GM19452 (cell line): ENCODE measurements around the gene KLHL29.

Experiments used
- ATAC-seq: cut with Tn5 transposase; IDR thresholded peaks from one replicate; pipeline ENCODE4 v1.9.1; 2021; ENCODE audit not compliant: unreplicated experiment

KLHL29 gene

GRCh38 chr2:23622466-23622865 lies 237.5 kb downstream of the KLHL29 start:
- ATAC-seq = no peak

- ATAC-seq = no peak
Observed at GRCh38 chr2:23622966-23623675, 238.1 kb downstream of the KLHL29 start.

- no peak for ATAC-seq
Observed at GRCh38 chr2:23624378-23624777, 239.4 kb downstream of the KLHL29 start.

GRCh38 chr2:23624915-23625314 lies 239.9 kb downstream of the KLHL29 start:
- ATAC-seq = no peak

GRCh38 chr2:23625726-23626125 lies 240.7 kb downstream of the KLHL29 start:
- ATAC-seq = no peak

- ATAC-seq = no peak
Observed at GRCh38 chr2:23626701-23627230, 241.8 kb downstream of the KLHL29 start.

GRCh38 chr2:23627236-23628009 lies 242.4 kb downstream of the KLHL29 start:
- ATAC-seq = no peak

- ATAC-seq = no peak
Observed at GRCh38 chr2:23628926-23629771, 244.2 kb downstream of the KLHL29 start.

GRCh38 chr2:23629772-23630480 lies 244.9 kb downstream of the KLHL29 start:
- no peak for ATAC-seq

GRCh38 chr2:23630961-23631360 lies 246.0 kb downstream of the KLHL29 start:
- no peak for ATAC-seq

GRCh38 chr2:23631389-23631788 lies 246.4 kb downstream of the KLHL29 start:
- ATAC-seq = no peak

- ATAC-seq = no peak
Observed at GRCh38 chr2:23632386-23632785, 247.4 kb downstream of the KLHL29 start.

GRCh38 chr2:23632831-23633395 lies 247.9 kb downstream of the KLHL29 start:
- no peak for ATAC-seq

- no peak for ATAC-seq
Observed at GRCh38 chr2:23633966-23634365, 249.0 kb downstream of the KLHL29 start.

- no peak for ATAC-seq
Observed at GRCh38 chr2:23635442-23636340, 250.7 kb downstream of the KLHL29 start.

GRCh38 chr2:23636426-23636825 lies 251.4 kb downstream of the KLHL29 start:
- ATAC-seq = no peak

GRCh38 chr2:23637011-23637778 lies 252.2 kb downstream of the KLHL29 start:
- ATAC-seq = no peak

- ATAC-seq = no peak
Observed at GRCh38 chr2:23639406-23639982, 254.5 kb downstream of the KLHL29 start.
